Hepatocyte (in vitro differentiated cells): ENCODE data around the gene MARF1. TPM values are rescaled to one million over a fixed set of nuclear protein-coding genes. Genes with fewer than 3 reads are reported as not detected.
A peak's percentile ranks its signal among the peaks of the same experiment; 100 is the strongest.
"Not testable (repeated sequence)": the region's sequence is repeated elsewhere in the genome, so short reads cannot be mapped to it uniquely, and the experiment has no call there.

ENCODE experiments used
- DNase-seq: peaks from one replicate; pipeline ENCODE4 v3.0.0-alpha.2; 2016; ENCODE audit warnings: low spot score
- H2AFZ ChIP-seq: fragments of 200-600 bp; sonication (generic); 2 replicates; pipeline ENCODE4 v1.6.0; 2016; ENCODE audit warnings: antibody characterized with exemption, mild to moderate bottlenecking
- H3K27ac ChIP-seq: fragments of 200-600 bp; sonication (generic); 2 replicates; pipeline ENCODE4 v1.5.1; 2016; ENCODE audit warnings: mild to moderate bottlenecking
- H3K27me3 ChIP-seq: fragments of 200-600 bp; sonication (generic); 2 replicates; pipeline ENCODE4 v1.6.1; 2016
- H3K36me3 ChIP-seq: fragments of 200-600 bp; sonication (generic); replicated peaks from 2 replicates; pipeline ENCODE4 v1.5.1; 2016; ENCODE audit warnings: low read depth; ENCODE audit not compliant: insufficient read depth
- H3K4me1 ChIP-seq: fragments of 200-600 bp; sonication (generic); 2 replicates; pipeline ENCODE4 v1.5.1; 2016; ENCODE audit warnings: mild to moderate bottlenecking, moderate library complexity; ENCODE audit not compliant: insufficient read depth
- H3K4me2 ChIP-seq: fragments of 200-600 bp; sonication (generic); 2 replicates; pipeline ENCODE4 v1.6.0; 2016
- H3K4me3 ChIP-seq: fragments of 200-600 bp; sonication (generic); 2 replicates; pipeline ENCODE4 v1.5.1; 2016; ENCODE audit warnings: mild to moderate bottlenecking
- H3K79me2 ChIP-seq: fragments of 200-600 bp; sonication (generic); 2 replicates; pipeline ENCODE4 v1.6.0; 2017; ENCODE audit warnings: mild to moderate bottlenecking
- H3K9me2 ChIP-seq: fragments of 200-600 bp; sonication (generic); replicated peaks from 2 replicates; pipeline ENCODE4 v1.6.0; 2017; ENCODE audit warnings: mild to moderate bottlenecking; ENCODE audit not compliant: insufficient read depth
- H3K9me3 ChIP-seq: fragments of 200-600 bp; sonication (generic); 2 replicates; pipeline ENCODE4 v1.5.1; 2016; ENCODE audit warnings: low read depth, mild to moderate bottlenecking
- H4K20me1 ChIP-seq: fragments of 200-600 bp; sonication (generic); 2 replicates; pipeline ENCODE4 v1.6.0; 2016; ENCODE audit warnings: mild to moderate bottlenecking; ENCODE audit not compliant: insufficient read depth, poor library complexity, severe bottlenecking
- CTCF ChIP-seq: fragments of 200-600 bp; sonication (generic); IDR thresholded peaks from 2 replicates; pipeline ENCODE4 v1.5.1; 2016; ENCODE audit warnings: antibody characterized with exemption, mild to moderate bottlenecking; ENCODE audit not compliant: poor library complexity
- EZH2 ChIP-seq: fragments of 200-600 bp; sonication (generic); IDR thresholded peaks from 2 replicates; pipeline ENCODE4 v1.6.1; 2016; ENCODE audit warnings: antibody characterized with exemption, mild to moderate bottlenecking, borderline replicate concordance
- EZH2phosphoT487 ChIP-seq: fragments of 200-600 bp; sonication (generic); IDR thresholded peaks from one replicate; pipeline ENCODE4 v1.6.1; 2018; ENCODE audit warnings: antibody characterized with exemption, mild to moderate bottlenecking, low read depth, moderate library complexity; ENCODE audit not compliant: unreplicated experiment, severe bottlenecking
- WGBS: methylation state at CpG from one replicate; pipeline ENCODE4 v1.1.6; 2016; ENCODE audit warnings: low lambda C conversion rate; ENCODE audit errors: missing lambda C conversion rate; 5-methylcytosine and 5-hydroxymethylcytosine counted together
- polyA plus RNA-seq: library from polyadenylated mRNA; unstranded; fragments of >200 nt; fragmentation: Nextera tagmentation; extraction: Ambion mirVana; gene quantifications from 2 replicates; pipeline ENCODE4 v1.2.1, GENCODE V29; 2016
- total RNA-seq: library from RNA; depleted of rRNA; stranded (reverse); fragments of >200 nt; gene quantifications from 2 replicates; pipeline ENCODE4 v1.2.3, GENCODE V29; 2014

The MARF1 gene
- total and polyA plus RNA-seq, 2 experiments from 2014 or later = 7.0 to 15.5 TPM

GRCh38 chr16:15676506-15676905 lies 33.6 kb upstream of the MARF1 start:
- 87% methylated on average over 10 of the region's 10 CpGs for WGBS
- H3K79me2 ChIP-seq = no peaks in the 10 kb centered on the region
- H3K4me3 ChIP-seq = no peak overlapping the region
- H3K4me1 ChIP-seq = peaks cover 3% of the 10 kb centered on the region
- no peak overlapping the region for H3K4me2 ChIP-seq
- no peaks in the 10 kb centered on the region for H4K20me1 ChIP-seq
- no peak for DNase-seq
- no peak overlapping the region for H2AFZ ChIP-seq
- no peak overlapping the region for H3K27ac ChIP-seq
- H3K9me2 ChIP-seq = no peaks in the 10 kb centered on the region
- no peaks in the 10 kb centered on the region for H3K36me3 ChIP-seq
- H3K9me3 ChIP-seq = no peaks in the 10 kb centered on the region
- TF ChIP-seq EZH2 = no peak
- no peak for TF ChIP-seq EZH2phosphoT487
- no peak for TF ChIP-seq CTCF
- H3K27me3 ChIP-seq = no peaks in the 10 kb centered on the region

GRCh38 chr16:15674571-15674970 lies 31.6 kb upstream of the MARF1 start:
- Histone ChIP-seq H3K36me3 (no peaks in the 10 kb centered on the region), H4K20me1 (no peaks in the 10 kb centered on the region), H3K4me2 (no peak overlapping the region), H3K4me3 (no peak overlapping the region), H3K27me3 (no peaks in the 10 kb centered on the region), H3K9me2 (no peaks in the 10 kb centered on the region), H3K9me3 (no peaks in the 10 kb centered on the region), H3K27ac (no peak overlapping the region), H3K4me1 (peaks cover 3% of the 10 kb centered on the region), H2AFZ (no peak overlapping the region), H3K79me2 (no peaks in the 10 kb centered on the region)
- no peak for TF ChIP-seq EZH2phosphoT487
- TF ChIP-seq EZH2 = no peak
- no peak for TF ChIP-seq CTCF
- over 99% methylated on average over 7 of the region's 7 CpGs for WGBS
- DNase-seq = no peak

GRCh38 chr16:15672514-15673167 lies 29.7 kb upstream of the MARF1 start:
- H3K27ac ChIP-seq = peak overlapping the region; percentile 68
- TF ChIP-seq EZH2phosphoT487 (no peak), EZH2 (no peak), CTCF (no peak)
- H3K4me3 ChIP-seq = no peak overlapping the region
- H2AFZ ChIP-seq = no peak overlapping the region
- no peaks in the 10 kb centered on the region for H3K36me3 ChIP-seq
- no peak overlapping the region for H3K4me2 ChIP-seq
- no peaks in the 10 kb centered on the region for H4K20me1 ChIP-seq
- H3K4me1 ChIP-seq = peaks cover 3% of the 10 kb centered on the region
- peak; percentile 74 for DNase-seq
- H3K27me3 ChIP-seq = no peaks in the 10 kb centered on the region
- no peaks in the 10 kb centered on the region for H3K9me2 ChIP-seq
- WGBS = 65% methylated on average over 20 of the region's 20 CpGs
- H3K9me3 ChIP-seq = no peaks in the 10 kb centered on the region
- H3K79me2 ChIP-seq = no peaks in the 10 kb centered on the region

- not testable (repeated sequence) for H3K27me3 ChIP-seq, H3K9me3 ChIP-seq, H3K4me1 ChIP-seq, H3K4me3 ChIP-seq, DNase-seq, H2AFZ ChIP-seq, H3K4me2 ChIP-seq, H3K9me2 ChIP-seq, H3K79me2 ChIP-seq, H4K20me1 ChIP-seq, H3K36me3 ChIP-seq
- over 99% methylated on average over 10 of the region's 10 CpGs for WGBS
- H3K27ac ChIP-seq = peak overlapping the region; percentile 50
Observed at GRCh38 chr16:15672127-15672513, 29.2 kb upstream of the MARF1 start.
